Activated CD8-positive, alpha-beta memory T cell treated with anti-CD3 and anti-CD28 coated beads, Interleukin-2, amount 50 U/mL, for 48 hours (primary cell): ENCODE measurements around the gene GAGE13.
"Not testable (repeated sequence)": the region's sequence is repeated elsewhere in the genome, so short reads cannot be mapped to it uniquely, and the experiment has no call there.

Source experiments
- DNase-seq: peaks from one replicate; pipeline ENCODE4 v3.0.0-alpha.2; 2020

Gene GAGE13

DNA sequence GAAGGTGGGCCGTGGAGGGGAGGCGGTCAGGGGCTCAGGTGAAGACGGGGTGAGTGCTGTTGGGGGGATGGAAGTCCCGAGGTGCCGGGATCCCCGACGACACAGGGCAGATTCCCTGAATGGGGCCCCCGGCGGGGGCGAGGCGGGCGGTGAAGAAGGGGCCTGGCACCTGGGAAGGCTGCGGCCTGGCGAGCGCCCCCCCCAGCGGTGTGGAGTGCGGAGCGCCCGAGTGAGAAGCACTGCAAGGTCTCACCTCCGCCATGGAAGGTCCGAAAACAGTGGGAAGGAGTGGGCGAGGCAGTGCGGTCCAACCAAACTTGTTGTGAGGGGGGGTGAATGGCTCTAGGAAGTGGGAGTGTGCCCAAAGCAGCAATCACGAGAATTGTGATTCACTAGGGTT, 10.1 kb downstream of the GAGE13 start:
- DNase-seq = peak; percentile 54

DNA sequence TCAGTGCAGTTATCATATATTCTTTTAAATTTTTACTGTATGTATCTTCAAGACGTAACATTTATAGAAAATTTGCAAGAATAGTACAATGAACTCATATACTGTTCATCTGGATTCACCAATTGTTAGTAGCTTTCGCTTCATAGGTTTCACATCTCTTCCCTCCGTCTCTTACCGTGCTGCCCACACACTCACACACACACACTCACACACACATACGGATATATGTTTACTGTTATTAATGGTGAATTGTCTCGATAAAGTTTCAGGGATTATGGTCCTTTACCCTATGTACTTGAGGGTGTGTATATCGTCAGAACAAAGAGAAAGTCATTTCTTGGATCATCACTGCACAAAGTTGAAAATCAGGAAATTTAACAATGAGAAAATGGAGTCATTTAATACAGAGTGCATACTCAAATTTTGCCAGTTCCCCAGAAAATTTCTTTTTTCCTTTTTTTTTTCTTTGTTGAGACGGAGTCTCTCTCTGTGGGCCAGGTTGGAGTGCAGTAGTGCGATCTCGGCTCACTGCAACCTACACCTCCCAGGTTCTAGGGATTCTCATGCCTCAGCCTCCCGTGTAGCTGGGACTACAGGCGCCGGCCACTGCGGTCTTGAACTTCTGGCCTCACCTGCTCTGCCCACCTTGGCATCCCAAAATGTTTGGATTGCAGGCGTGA, 13.3 kb downstream of the GAGE13 start:
- DNase-seq = not testable (repeated sequence)

GRCh38 chrX:49345402-49345801, 14.0 kb downstream of the GAGE13 start:
- not testable (repeated sequence) for DNase-seq

GRCh38 chrX:49346150-49346549, 14.8 kb downstream of the GAGE13 start:
- not testable (repeated sequence) for DNase-seq
